MV-4-11 (cell line): ENCODE data around the gene RBMS1.

ENCODE experiments used
- DNase-seq: peaks from one replicate; lab custom pipeline; 2025; lab: John Stamatoyannopoulos, UW

The RBMS1 gene

DNA sequence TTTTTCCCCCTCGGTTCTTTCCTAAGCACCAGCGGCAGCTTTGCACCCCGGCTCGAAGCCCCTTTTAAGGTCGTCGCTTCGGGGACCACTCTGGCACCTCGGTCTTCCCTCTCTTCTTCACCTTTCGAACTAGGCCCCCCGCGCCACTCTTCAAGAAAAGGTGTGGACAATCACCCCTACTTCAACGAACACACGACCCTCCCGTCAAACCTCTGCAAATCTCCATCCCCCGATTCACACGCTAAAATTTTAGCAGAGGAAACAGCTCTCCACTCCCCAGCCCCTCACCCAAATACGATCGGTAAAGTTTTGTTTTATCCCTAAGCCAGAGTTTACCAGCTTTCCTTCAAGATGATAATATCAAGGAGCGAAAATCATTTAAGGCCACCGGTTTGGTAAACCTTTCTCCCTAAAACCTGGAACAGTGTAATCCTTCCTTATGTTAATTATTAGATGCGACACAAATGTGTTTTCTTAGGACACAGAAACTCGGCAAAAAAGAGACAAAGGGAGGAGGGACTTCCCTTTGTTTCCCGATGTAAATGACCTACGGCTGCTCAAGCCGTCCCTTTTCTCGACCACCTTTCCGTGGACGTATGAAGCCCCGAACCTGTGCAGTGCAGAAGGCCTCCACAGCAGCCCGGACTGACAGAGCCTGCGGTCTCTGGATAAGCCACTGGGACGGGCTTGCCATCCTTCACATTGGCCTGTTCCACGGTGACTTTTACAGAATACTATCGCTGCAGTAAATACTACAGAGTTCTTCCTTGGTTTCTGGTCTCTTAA, 85.2 kb downstream of the RBMS1 start:
- DNase-seq: no peak

DNA sequence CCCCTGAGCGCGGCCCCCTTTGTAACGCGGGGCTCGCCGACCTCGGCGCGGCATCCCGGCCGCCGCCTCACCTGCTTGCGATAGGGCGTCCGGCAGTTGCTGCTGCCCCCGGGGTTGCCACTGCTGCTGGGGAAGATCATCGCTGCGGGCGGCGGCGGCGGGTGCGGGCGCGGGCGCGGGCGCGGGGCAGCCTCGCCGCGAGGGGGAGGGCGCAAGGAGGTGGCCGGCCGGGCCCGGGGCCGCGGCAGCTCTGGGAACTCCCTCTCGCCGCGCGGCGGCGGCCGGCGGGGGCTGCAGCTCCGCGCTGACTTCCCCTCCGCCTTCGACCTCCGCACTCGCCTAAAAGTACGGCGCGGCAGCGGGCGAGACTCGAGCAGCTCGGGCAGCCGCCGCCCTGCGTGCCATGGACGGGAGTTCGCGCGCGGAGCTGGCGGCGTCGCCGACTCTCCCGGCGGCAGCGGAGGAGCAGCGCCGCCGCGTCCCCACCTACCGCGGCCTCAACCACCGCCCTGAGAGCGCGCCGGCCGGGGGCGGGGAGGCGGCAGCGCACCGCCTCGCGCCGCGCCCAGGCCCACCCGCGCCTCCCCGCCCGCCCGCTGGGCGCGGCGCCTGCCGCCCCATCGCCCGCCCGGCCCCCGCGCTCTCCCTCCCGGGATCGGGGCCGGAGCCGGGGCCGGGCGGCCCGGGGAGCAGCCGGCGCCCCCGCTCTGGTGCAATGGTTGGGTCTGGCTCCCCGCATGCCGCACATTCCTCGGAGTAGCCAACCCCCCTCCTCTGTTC, 86.0 kb downstream of the RBMS1 start:
- peak; percentile 25 for DNase-seq

DNA sequence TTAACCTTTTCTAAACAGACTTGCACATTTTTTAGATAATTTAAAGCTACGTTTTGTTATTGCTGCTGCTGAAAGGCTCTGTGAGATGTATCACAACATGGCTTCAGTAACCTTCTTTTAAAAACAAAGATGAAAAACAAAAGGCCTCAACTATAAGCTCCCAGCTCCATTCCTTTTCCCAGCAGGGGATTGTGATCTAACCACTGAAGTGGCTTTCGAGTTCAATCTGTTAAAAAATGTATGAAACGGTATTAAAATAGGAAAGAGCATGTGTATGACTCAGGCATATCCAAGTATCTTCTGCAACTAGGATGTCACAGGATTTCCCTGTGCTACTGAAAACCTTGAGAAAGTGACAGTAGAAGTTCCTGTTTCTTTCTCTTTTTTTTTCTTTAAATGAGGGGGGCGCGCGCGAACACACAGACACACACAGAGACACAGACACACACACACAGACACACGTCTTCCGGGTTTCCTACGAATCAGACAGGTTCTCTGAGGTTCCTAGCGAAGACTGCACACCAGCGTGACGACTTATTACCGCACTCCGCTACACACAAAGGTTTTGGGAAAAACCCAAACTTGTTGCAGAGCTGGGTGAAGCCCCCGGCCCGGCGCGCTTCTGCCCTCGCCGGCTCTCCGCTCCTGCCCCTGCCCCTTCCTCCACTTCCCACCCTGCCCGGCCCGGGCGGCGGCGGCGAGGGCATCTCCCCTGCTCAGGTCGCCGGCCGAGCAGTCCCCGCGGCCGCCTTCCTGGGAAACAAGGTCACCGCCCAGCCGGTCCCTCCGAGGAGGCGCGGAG, 86.8 kb downstream of the RBMS1 start:
- peak; percentile 92 for DNase-seq

DNA sequence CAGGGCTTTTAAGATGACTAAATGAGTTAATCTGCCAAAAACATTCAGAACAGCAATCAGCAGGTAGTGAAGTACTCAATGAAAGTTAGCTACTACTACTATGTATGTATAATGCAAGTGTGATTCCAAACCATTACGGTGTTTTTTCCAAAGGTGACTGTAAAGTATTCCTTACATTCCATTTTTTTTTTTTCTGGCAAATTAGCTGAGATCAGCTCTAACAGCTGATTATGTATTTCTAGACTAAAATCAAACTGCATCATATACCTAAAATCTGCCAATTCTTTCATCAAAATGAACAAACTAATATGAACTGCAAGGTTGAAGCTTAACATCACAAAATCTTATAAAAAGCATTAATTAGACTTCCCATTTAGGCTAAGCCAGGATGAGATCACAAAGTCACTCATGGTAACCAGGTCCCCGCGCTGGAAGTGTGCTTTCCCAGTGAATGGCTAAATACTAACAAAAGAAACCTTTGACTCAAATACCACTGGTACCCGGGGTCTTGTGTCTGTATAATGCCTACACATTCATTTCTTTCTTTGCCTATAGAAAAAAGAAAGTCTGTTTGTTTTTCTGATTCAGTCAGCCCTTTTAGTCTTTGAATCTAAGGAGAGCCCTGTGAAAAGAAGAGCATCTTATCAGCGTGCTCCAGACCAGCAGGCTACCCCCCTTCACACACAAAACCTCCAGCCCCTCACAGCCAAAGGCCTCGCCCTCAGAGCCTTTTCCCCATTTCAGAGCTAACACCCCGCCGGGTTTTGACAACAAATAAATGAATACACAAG, 88.3 kb downstream of the RBMS1 start:
- DNase-seq: no peak

DNA sequence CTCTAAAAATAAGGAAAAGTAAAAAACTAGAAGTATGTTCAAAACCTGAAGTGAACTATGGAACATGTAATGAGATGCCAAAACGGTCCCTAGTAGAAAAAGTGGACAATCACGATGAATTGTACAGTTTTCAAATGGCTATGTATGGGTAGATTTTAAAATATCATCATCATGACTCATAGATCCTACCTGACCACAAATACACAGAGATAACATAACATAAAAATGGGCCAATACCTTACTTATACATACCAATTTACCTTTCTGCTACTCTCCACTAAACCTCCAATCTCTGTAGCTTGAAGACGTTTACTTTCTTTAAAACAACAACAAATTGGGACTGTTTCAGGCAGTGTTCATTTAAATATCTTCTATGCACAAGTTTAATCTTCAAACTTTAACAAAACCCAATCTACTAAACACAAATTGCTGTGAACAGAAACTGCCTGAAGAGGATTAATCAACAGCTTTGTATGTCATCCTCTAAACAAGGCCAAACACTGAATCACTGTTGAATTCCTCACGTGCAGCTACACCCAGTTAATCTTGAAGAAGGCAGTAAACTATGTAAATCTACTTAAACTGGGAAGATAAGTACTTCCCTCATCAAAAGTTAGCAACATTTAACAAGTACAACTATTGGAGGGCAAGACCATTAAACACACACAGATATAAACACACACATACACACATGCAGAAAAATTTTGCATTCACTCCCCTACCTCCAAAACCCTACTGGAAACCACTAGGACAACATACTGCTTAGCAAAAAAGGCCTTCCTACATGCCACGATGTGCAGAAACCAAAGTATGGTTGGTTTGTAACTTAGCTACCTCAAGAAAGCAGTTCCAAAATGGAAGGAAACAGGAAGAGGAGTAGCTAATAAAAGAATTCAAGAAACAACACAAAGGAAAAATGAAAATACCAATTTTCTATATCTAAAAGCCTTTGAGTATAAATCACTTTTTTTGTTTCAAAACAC, 90.3 kb downstream of the RBMS1 start:
- no peak for DNase-seq

DNA sequence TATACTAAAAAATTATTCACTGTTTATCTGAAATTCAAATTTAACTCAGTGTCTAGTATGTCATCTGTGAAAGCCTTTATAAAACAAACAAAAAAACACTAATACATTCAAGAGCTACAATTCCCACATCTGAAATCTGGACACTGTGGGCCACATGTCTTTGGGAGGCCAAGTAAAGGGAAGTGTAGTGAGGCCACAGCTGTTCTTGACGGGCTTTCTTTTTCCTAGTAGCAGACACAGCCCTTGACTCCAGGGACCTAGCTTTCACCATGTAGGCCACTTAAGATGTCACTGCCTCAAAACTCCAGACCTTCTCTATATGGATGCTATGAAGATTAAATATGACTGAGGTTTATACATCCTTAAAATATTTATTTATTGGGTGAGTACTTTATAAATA, 91.1 kb downstream of the RBMS1 start:
- DNase-seq: peak; percentile 36

DNA sequence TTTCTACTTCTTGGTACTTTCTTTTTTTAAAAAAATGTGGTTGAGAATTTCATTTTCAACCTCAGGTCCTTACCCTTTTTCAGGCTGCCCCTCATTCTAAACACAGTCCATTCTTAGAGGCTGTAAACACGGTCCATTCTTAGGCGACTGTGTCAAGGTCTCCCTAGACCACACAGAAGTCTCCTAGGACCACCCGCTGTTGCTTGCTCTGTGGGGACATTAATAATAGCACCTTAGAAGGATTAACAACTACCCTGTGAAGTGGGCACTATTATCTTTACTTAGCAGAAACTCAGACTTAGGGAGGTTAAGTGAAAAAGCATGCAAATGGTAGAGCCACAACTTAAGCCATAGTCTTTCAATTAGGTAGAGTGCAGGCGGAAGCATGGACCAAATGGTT, 91.7 kb downstream of the RBMS1 start:
- no peak for DNase-seq

DNA sequence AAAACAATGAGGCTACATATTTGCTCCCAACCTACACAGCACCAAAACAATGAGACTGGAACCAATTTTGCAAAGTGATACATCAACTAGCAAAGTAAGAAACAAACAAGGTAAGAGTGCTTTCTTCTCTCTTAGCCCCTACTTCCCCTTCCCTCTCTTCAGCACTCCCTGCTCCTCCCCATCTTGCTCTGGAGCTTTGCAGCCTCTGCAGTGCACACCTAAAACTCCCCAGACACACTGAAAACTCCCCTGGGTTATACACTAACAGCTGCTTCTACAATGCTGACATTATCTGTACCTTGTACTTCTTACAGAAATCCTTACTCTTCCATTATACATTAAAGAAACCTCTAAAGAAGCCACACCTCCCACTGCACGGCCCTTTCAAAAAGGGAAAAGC, 93.7 kb downstream of the RBMS1 start:
- no peak for DNase-seq

DNA sequence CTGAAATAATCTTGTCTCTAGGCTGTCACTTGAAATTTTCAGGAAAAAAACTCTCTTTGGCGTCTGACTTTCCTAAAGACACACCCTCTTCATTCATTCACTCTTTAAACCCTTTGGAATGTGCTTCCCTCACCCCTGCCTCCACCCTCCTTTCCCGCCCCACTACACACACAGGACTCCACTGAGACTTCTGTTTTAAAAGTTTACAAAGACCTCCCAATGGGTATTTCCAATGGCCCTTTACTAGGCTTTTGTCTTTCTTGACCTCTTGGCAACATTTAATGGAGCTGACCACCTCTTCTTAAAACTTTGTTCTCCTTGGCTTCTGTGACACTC, 96.1 kb downstream of the RBMS1 start:
- DNase-seq: no peak

DNA sequence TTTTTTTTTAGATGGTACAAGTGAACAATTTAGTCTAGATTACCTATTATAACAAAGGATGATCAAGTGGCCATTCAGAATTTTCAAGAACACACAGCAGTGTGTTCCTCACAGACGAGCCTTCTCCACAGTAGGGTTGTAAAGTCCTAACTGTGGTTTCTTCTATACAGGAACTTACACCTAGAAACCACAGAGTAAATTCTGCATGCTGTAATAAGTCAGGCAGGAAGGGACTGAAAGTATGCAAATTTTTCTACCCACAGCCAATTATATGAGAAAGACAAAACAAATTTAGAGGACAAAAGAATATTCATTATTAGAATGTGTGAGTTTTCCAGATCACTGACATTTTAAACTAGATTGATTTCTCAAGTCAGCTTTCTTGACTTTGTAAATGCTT, 99.5 kb downstream of the RBMS1 start:
- peak; percentile 36 for DNase-seq

DNA sequence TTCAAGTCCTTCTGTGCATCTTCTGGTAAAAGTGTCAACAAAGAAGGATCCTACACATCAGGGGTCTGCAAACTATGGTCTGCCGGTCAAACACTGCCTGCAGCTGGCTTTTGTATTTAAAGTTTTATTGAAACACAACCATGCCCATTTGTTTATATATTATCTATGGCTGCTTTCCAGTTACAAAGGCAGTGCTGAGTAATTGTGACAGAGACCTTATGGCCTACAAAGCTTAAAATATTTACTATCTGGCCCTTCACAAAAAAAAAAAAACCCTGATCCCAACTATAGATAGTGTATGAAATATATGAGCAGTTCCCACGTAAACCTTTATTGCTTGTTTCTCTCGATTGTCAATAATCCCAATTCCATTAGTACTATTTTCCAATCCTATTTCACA, 101.4 kb downstream of the RBMS1 start:
- DNase-seq: no peak

DNA sequence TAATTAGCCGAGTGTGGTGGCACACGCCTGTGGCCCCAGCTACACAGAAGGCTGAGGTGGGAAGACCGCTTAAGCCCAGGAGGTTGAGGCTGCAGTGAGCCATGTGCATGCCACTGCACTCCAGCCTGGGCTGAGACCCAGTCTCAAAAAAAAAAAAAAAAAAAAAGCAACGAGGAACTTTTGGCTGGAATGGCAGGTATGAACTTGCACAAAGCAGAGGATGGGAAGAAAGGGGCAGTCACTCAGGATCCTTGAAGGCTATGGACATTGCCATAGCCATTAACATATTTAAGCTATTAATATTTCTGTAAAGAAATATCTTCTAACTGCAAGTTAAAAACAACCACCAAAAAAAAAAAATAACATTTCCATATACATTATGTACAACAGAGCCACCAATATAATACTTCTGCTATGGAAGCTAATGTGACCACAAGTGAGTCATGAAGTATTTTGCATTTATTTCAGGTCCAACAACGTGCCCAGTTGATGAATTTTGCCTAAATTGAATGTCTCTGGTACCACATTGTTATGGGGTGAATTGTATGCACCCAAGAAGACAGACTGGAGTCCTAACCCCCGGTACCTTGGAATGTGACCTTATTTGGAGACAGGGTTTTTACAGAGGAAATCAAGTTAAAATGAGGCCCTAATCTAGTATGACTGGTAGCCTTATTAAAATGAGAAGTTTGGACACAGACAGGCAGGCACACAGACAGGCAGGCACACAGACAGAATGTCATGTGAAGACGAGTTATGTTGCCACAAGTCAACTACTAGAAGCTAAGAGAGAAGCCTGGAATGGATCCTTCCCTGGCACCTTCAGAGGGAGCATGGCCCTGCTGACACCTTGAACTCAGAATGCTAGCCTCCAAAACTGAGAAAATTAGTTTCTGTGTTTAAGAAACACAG, 102.8 kb downstream of the RBMS1 start:
- no peak for DNase-seq

DNA sequence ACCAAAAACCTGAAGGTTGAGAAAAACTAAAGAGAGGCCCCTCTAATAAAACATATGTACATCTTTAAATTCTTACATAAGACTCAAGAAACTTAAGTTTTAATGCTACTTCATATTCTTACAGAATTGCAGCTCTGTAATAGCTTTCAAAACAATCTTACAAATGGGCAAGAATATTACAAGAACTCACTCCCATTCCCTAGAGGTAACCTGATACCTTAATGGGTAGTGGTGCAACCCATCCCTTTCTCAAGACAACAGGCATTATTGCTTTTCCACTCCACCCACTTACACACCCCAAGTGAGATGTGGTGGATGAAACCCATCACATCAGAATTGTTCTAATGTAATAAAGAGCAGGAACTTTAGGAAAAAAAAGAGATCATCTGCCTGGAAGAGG, 103.7 kb downstream of the RBMS1 start:
- no peak for DNase-seq

DNA sequence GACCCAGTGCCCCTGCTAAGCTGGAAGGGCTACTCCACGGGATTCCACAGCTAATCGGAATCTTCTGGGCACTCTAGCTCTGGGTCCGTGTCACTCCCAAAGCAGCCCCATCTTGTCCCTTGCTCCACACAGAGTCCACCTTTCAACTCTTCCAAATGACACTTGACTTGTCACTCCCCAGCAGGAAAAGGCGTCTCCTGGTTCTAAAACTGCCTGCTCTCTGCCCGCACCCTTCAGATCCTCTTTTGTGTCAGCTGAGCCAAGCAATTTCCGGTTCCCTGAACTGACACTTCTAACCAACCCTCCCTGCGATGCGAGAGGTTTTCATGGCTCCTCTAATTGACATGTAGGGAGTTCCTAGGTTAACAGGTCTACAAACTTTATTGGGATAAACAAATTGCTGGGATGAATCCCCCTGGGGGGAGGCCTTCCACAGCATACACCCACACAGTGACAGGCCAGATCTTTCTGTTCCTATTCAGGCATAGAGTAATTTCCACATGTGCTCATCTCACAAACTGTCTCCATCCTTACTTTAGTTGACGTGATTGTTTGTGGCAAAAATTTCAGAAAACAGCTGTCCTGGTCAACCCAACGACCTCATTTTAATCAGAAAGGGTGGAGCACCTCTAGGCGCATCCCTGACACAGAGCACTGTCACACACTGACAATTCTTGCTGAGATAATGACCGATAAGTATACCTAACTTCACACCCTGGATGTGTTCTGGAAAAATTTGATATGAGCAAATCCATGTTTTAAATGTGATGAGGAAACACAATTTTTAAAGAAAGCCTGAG, 104.9 kb downstream of the RBMS1 start:
- DNase-seq: peak; percentile 76

DNA sequence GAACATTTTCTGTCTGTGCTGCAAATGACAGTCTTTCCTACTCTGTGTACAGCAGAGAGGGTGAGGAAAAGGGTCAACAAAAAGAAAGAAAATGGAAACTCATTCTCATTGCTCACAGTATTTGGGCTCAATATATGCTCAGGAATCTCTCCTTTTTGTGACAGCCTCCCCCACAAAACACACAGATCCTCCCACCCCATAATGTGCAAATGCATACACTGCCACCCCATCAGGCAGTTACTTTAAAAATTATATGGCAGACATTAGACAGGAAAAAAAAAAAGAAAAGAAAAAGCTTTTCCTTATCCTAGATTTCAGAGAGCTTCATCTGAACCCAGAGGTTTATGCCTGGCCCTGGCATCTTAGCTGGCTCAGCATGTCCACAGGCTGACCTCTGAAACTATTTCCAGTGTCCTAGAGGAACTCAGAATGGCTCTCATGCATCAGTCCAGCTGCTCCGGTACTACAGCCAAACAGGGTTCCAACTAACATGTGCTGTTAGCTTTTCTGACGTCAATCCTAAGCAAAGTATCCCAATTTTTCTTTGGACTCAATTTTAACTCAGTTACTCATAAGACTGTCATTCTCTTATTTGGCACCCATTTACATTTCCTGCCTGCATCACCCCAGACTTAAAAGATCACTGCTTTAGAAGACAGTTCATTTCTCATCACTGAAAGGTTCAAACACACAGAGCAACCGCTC, 105.9 kb downstream of the RBMS1 start:
- no peak for DNase-seq

DNA sequence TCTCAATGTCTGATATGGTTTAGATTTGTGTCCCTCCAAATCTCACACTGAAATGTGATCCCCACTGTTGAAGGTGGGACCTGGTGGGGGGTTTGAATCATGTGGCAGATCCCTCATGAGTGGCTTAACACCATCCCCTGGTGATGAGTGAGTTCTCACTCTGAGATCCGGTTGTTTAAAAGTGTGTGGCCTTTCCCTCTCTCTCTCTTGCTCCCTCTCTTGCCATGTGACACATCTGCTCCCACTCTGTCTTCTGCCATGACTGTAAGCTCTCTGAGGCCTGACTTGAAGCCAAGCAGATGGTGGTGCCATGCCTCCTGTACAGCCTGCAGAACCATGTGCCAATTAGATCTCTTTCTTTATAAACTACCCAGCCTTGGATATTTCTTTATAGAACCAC, 108.8 kb downstream of the RBMS1 start:
- no peak for DNase-seq

DNA sequence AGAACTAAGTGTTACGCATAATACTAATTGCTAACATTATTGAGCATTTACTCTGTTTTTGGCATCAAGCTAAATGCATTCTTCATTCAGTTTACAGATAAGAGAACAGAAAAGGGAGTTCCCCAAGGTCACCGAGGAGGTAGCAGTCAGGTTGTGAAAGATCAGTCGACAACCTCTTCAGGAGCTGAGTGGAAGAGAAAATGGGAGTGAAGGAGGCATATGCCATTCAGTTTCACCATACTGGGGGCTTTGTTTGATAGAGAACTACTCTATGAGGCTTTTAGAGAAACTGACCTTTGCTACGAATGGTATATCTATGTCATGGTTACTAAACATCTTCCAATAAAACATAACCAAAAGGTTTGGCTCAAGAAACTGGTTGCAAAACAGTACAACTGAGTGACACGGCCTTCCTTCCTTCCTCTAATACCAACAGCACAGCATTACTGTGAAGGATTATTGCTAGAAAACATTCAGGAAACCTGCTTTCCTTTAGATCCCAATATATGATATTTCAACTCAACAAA, 112.1 kb downstream of the RBMS1 start:
- DNase-seq: peak; percentile 31

DNA sequence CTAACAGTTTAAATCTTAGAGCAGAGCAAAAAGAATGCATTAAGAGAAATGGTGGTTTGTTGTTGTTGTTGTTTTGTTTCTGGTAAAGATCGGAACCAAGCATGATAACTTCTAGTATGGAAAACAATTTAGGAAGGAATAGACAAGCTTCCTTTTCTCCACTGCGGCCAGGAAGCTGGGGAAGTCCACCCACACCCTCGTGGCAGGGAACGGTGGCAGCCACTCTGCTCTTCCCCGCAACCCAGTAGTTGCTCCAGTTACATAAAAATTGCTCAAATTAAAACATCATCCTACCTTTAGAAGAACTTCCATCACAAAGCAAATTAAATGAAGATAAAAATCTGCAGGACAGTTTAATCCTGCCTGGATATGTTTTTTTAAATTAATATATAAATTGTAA, 113.0 kb downstream of the RBMS1 start:
- DNase-seq: no peak
